ENCODE measurements around the gene CCDC122. TPM values are rescaled to one million over a fixed set of nuclear protein-coding genes. Genes with fewer than 3 reads are reported as not detected.

The CCDC122 gene
- total RNA-seq, 1 experiment from 2014 or later = 10.5 TPM

DNA sequence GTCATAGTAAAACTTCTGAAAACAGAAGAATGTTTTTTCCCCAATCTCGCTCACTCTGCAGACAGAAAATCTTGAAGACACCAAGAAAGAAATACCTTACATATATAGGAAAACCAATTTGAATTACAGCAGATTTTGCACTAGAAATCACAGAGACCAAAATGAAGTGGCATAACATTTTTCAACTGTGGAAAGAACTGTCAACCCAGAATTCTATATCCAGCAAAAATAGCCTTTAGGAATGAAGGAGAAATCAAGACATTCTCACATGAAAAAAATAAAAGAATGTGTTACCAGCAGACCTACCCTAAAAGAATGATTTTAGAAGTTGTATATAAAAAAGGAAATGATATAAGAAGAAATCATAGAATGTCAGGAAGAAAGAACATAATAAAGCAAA is 28.7 kb downstream of the CCDC122 start (continued):
- TF ChIP-seq, protein P1, sequence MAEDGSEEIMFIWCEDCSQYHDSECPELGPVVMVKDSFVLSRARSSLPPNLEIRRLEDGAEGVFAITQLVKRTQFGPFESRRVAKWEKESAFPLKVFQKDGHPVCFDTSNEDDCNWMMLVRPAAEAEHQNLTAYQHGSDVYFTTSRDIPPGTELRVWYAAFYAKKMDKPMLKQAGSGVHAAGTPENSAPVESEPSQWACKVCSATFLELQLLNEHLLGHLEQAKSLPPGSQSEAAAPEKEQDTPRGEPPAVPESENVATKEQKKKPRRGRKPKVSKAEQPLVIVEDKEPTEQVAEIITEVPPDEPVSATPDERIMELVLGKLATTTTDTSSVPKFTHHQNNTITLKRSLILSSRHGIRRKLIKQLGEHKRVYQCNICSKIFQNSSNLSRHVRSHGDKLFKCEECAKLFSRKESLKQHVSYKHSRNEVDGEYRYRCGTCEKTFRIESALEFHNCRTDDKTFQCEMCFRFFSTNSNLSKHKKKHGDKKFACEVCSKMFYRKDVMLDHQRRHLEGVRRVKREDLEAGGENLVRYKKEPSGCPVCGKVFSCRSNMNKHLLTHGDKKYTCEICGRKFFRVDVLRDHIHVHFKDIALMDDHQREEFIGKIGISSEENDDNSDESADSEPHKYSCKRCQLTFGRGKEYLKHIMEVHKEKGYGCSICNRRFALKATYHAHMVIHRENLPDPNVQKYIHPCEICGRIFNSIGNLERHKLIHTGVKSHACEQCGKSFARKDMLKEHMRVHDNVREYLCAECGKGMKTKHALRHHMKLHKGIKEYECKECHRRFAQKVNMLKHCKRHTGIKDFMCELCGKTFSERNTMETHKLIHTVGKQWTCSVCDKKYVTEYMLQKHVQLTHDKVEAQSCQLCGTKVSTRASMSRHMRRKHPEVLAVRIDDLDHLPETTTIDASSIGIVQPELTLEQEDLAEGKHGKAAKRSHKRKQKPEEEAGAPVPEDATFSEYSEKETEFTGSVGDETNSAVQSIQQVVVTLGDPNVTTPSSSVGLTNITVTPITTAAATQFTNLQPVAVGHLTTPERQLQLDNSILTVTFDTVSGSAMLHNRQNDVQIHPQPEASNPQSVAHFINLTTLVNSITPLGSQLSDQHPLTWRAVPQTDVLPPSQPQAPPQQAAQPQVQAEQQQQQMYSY (CRISPR knock-in tag; IDR thresholded peaks at IDR 0.05) = no peak
- no peak for TF ChIP-seq GRHL2 (CRISPR knock-in tag; IDR thresholded peaks at IDR 0.05; ENCODE audit: insufficient replicate concordance, severe bottlenecking)
- TF ChIP-seq, protein P2, sequence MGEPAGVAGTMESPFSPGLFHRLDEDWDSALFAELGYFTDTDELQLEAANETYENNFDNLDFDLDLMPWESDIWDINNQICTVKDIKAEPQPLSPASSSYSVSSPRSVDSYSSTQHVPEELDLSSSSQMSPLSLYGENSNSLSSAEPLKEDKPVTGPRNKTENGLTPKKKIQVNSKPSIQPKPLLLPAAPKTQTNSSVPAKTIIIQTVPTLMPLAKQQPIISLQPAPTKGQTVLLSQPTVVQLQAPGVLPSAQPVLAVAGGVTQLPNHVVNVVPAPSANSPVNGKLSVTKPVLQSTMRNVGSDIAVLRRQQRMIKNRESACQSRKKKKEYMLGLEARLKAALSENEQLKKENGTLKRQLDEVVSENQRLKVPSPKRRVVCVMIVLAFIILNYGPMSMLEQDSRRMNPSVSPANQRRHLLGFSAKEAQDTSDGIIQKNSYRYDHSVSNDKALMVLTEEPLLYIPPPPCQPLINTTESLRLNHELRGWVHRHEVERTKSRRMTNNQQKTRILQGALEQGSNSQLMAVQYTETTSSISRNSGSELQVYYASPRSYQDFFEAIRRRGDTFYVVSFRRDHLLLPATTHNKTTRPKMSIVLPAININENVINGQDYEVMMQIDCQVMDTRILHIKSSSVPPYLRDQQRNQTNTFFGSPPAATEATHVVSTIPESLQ (CRISPR knock-in tag; IDR thresholded peaks at IDR 0.05) = no peak

DNA sequence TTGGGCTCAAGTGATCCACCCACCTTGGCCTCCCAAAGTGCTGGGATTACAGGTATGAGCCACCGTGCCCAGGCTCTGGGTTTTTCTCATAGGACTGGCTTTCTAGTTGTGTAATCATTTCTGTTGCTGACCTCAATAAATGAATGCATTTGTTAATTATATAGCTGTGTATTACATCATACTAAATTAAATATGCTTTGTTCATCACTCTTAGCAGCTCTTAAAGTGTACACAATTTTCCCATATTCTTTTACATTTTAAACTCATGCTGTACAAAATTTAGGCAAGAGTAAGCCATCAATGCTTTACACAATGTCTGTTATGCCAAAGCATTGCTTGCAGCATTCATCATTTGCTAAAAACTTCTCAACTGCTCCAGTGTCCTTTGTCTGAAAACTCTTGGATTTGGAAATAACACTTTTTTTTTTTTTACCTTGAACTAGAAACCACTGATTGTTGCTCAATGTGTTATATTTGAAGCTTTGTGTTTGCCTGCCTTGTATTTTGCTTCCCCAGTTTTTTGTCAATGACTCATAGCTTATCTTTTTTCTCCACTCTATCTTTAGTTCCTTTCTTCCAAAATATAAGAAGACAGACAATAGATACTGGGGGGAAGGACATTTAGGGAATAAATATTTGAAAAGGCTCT is 31.4 kb downstream of the CCDC122 start:
- CTCF ChIA-PET = no interaction called here
- Mint-ChIP-seq H3K4me1 (no peaks in the 10 kb centered on the region), H3K9me3 (peaks cover 33% of the 10 kb centered on the region), H3K36me3 (peaks cover 38% of the 10 kb centered on the region), H3K27me3 (ENCODE audit: low read depth) (no peaks in the 10 kb centered on the region; the same call in none of the 2 replicates), H3K4me3 (no peak overlapping the region), H3K27ac (no peak overlapping the region)
- POLR2A ChIA-PET = no interaction called here
- TF ChIP-seq ZNF138 (CRISPR knock-in tag; conservative IDR thresholded peaks at IDR 0.05) (no peak), ZNF263 (CRISPR knock-in tag; IDR thresholded peaks at IDR 0.05; ENCODE audit: low read depth) (no peak), OVOL2 (CRISPR knock-in tag; IDR thresholded peaks at IDR 0.05; ENCODE audit: borderline replicate concordance) (no peak), SP1 (CRISPR knock-in tag; conservative IDR thresholded peaks at IDR 0.05) (no peak), RORB (CRISPR knock-in tag; IDR thresholded peaks at IDR 0.05) (no peak), ZBTB21 (CRISPR knock-in tag; IDR thresholded peaks at IDR 0.05; ENCODE audit: borderline replicate concordance) (no peak), MXD4 (CRISPR knock-in tag; IDR thresholded peaks at IDR 0.05; ENCODE audit: borderline replicate concordance) (no peak), PRRX2 (CRISPR knock-in tag; IDR thresholded peaks at IDR 0.05) (no peak), SMAD4 (CRISPR knock-in tag; IDR thresholded peaks at IDR 0.05) (no peak), NFE2L1 (CRISPR knock-in tag; IDR thresholded peaks at IDR 0.05) (no peak), NR2C2 (CRISPR knock-in tag; IDR thresholded peaks at IDR 0.05) (no peak)
- TF ChIP-seq, protein P3, sequence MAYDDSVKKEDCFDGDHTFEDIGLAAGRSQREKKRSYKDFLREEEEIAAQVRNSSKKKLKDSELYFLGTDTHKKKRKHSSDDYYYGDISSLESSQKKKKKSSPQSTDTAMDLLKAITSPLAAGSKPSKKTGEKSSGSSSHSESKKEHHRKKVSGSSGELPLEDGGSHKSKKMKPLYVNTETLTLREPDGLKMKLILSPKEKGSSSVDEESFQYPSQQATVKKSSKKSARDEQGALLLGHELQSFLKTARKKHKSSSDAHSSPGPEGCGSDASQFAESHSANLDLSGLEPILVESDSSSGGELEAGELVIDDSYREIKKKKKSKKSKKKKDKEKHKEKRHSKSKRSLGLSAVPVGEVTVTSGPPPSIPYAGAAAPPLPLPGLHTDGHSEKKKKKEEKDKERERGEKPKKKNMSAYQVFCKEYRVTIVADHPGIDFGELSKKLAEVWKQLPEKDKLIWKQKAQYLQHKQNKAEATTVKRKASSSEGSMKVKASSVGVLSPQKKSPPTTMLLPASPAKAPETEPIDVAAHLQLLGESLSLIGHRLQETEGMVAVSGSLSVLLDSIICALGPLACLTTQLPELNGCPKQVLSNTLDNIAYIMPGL (CRISPR knock-in tag; IDR thresholded peaks at IDR 0.05) = no peak
- TF ChIP-seq, protein P4, sequence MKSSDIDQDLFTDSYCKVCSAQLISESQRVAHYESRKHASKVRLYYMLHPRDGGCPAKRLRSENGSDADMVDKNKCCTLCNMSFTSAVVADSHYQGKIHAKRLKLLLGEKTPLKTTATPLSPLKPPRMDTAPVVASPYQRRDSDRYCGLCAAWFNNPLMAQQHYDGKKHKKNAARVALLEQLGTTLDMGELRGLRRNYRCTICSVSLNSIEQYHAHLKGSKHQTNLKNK (CRISPR knock-in tag; IDR thresholded peaks at IDR 0.05) = no peak
- TF ChIP-seq, protein P5, sequence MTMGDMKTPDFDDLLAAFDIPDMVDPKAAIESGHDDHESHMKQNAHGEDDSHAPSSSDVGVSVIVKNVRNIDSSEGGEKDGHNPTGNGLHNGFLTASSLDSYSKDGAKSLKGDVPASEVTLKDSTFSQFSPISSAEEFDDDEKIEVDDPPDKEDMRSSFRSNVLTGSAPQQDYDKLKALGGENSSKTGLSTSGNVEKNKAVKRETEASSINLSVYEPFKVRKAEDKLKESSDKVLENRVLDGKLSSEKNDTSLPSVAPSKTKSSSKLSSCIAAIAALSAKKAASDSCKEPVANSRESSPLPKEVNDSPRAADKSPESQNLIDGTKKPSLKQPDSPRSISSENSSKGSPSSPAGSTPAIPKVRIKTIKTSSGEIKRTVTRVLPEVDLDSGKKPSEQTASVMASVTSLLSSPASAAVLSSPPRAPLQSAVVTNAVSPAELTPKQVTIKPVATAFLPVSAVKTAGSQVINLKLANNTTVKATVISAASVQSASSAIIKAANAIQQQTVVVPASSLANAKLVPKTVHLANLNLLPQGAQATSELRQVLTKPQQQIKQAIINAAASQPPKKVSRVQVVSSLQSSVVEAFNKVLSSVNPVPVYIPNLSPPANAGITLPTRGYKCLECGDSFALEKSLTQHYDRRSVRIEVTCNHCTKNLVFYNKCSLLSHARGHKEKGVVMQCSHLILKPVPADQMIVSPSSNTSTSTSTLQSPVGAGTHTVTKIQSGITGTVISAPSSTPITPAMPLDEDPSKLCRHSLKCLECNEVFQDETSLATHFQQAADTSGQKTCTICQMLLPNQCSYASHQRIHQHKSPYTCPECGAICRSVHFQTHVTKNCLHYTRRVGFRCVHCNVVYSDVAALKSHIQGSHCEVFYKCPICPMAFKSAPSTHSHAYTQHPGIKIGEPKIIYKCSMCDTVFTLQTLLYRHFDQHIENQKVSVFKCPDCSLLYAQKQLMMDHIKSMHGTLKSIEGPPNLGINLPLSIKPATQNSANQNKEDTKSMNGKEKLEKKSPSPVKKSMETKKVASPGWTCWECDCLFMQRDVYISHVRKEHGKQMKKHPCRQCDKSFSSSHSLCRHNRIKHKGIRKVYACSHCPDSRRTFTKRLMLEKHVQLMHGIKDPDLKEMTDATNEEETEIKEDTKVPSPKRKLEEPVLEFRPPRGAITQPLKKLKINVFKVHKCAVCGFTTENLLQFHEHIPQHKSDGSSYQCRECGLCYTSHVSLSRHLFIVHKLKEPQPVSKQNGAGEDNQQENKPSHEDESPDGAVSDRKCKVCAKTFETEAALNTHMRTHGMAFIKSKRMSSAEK (CRISPR knock-in tag; IDR thresholded peaks at IDR 0.05; ENCODE audit: borderline replicate concordance) = no peak
- TF ChIP-seq, protein P6, sequence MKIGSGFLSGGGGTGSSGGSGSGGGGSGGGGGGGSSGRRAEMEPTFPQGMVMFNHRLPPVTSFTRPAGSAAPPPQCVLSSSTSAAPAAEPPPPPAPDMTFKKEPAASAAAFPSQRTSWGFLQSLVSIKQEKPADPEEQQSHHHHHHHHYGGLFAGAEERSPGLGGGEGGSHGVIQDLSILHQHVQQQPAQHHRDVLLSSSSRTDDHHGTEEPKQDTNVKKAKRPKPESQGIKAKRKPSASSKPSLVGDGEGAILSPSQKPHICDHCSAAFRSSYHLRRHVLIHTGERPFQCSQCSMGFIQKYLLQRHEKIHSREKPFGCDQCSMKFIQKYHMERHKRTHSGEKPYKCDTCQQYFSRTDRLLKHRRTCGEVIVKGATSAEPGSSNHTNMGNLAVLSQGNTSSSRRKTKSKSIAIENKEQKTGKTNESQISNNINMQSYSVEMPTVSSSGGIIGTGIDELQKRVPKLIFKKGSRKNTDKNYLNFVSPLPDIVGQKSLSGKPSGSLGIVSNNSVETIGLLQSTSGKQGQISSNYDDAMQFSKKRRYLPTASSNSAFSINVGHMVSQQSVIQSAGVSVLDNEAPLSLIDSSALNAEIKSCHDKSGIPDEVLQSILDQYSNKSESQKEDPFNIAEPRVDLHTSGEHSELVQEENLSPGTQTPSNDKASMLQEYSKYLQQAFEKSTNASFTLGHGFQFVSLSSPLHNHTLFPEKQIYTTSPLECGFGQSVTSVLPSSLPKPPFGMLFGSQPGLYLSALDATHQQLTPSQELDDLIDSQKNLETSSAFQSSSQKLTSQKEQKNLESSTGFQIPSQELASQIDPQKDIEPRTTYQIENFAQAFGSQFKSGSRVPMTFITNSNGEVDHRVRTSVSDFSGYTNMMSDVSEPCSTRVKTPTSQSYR (CRISPR knock-in tag; IDR thresholded peaks at IDR 0.05) = no peak
- ATAC-seq (no peak), DNase-seq (ENCODE audit: low spot score) (no peak)

Measured in WTC11 (cell line).